Gastroesophageal sphincter (tissue), 4 donors: Measurements from ENCODE around the gene GSTM1. TPM values are rescaled to one million over a fixed set of nuclear protein-coding genes. Genes with fewer than 3 reads are reported as not detected.
"Not testable (repeated sequence)": the region's sequence is repeated elsewhere in the genome, so short reads cannot be mapped to it uniquely, and the experiment has no call there.

ENCODE experiments used
- ATAC-seq: fragments of 150-250 bp; one replicate; pipeline ENCODE4 v1.9.1; 2016; ENCODE audit warnings: mild to moderate bottlenecking, moderate library complexity
- H3K27ac ChIP-seq, 4 donors: fragments of 200-600 bp; sonication (generic) in 3 of 4; 1 replicate in 3 of 4; 2 replicates in 1 of 4; pipeline ENCODE4 v1.5.1; 2016 to 2019
- H3K27me3 ChIP-seq: fragments of 200-600 bp; sonication (generic); one replicate; pipeline ENCODE4 v1.5.1; 2019
- H3K36me3 ChIP-seq, 2 donors: fragments of 200-600 bp; sonication (generic); one replicate each; pipeline ENCODE4 v1.5.1; 2019; ENCODE audit warnings: control low read depth in 1 of 2
- H3K4me1 ChIP-seq, 3 donors: fragments of 200-600 bp; sonication (generic); 1 replicate in 2 of 3; 2 replicates in 1 of 3; pipeline ENCODE4 v1.5.1; 2016 to 2019; ENCODE audit warnings: control low read depth in 2 of 3
- H3K4me3 ChIP-seq, 2 donors: fragments of 200-600 bp; sonication (generic); one replicate each; pipeline ENCODE4 v1.5.1; 2019; ENCODE audit warnings: mild to moderate bottlenecking in 1 of 2, moderate library complexity in 1 of 2
- H3K9me3 ChIP-seq, 3 donors: fragments of 200-600 bp; sonication (generic); one replicate each; pipeline ENCODE4 v1.5.1; 2017 to 2019; ENCODE audit warnings: control low read depth in 2 of 3
- CTCF ChIP-seq, 4 experiments: fragments of 200-600 bp in 2 of 4; fragments of 450-650 bp in 2 of 4; sonication (generic) in 1 of 4; IDR thresholded peaks; one replicate each; pipeline ENCODE4 v1.5.1; 2017 to 2019; ENCODE audit warnings: antibody characterized with exemption in 4 of 4, mild to moderate bottlenecking in 2 of 4, moderate library complexity in 2 of 4
- EP300 ChIP-seq: sonication (generic); formaldehyde crosslinking; IDR thresholded peaks from one replicate; pipeline ENCODE4 v1.6.1; 2017; ENCODE audit warnings: antibody characterized with exemption, mild to moderate bottlenecking
- POLR2A ChIP-seq, 2 donors: fragments of 450-650 bp; IDR thresholded peaks; one replicate each; pipeline ENCODE4 v1.6.1; 2017; ENCODE audit warnings: antibody characterized with exemption in 2 of 2, mild to moderate bottlenecking in 2 of 2, moderate library complexity in 1 of 2
- POLR2AphosphoS5 ChIP-seq: sonication (generic); formaldehyde crosslinking; IDR thresholded peaks from one replicate; pipeline ENCODE4 v1.6.1; 2017; ENCODE audit warnings: antibody characterized with exemption
- WGBS, 2 donors: methylation state at CpG; one replicate each; pipeline ENCODE4 v1.1.5; 2018; ENCODE audit warnings: low coverage in 1 of 2; 5-methylcytosine and 5-hydroxymethylcytosine counted together
- total RNA-seq, 4 donors: library from RNA; depleted of rRNA; stranded (reverse); fragments of >200 nt; gene quantifications; one replicate each; pipeline ENCODE4 v1.1.0, GENCODE V29; 2016

GSTM1 gene
- total RNA-seq, 4 donors from 2014 or later, result 33.1 TPM; not detected in 3

GRCh38 chr1:109668123-109668775, 19.4 kb upstream of the GSTM1 start:
- peaks cover 0 to 18% (median 3%) of the 10 kb centered on the region in 3 donors for H3K4me1 ChIP-seq
- peak overlapping the region; percentile 7 to 74 (median 64) for H3K27ac ChIP-seq
- peak overlapping the region; percentile 62 to 72 for H3K4me3 ChIP-seq
- peaks cover 0 to 32% of the 10 kb centered on the region in 2 donors for H3K36me3 ChIP-seq
- H3K27me3 ChIP-seq, result no peaks in the 10 kb centered on the region
- ATAC-seq, result no peak
- H3K9me3 ChIP-seq, result no peaks in the 10 kb centered on the region
- WGBS, 2 donors, result 0% methylated on average over 1 of the region's 26 CpGs; no CpG with 5 or more reads in 1 of the 2 donors
- TF ChIP-seq EP300, result no peak
- no peak for TF ChIP-seq CTCF (IDR thresholded peaks at IDR 0.05)
- no peak for TF ChIP-seq POLR2AphosphoS5
- TF ChIP-seq POLR2A (IDR thresholded peaks at IDR 0.05), result no peak

DNA sequence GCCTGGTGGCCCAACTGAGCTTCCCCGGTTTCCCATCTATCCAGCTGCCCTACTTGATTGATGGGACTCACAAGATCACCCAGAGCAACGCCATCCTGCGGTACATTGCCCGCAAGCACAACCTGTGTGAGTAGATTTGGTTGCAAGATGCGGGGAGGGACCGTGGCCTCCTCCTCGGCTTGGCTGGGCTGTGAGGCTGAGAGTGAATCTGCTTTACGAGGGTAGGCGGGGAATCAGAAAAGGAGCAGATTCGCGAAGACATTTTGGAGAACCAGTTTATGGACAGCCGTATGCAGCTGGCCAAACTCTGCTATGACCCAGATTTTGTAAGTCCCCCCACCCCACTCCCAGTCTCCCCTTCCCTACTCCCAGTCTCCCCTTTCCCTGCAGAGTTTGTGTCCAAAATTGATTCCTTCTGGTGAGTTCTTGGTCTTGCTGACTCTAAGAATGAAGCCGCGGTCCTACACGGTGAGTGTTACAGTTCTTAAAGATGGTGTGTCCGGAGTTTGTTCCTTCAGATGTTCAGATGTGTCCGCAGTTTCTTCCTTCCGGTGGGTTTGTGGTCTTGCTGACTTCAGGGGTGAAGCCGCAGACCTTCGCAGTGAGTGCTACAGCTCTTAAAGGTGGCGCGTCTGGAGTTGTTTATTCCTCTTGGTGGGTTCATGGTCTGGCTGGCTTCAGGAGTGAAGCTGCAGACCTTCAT, 18.2 kb upstream of the GSTM1 start:
- H3K4me3 ChIP-seq, result no peak overlapping the region
- H3K27me3 ChIP-seq, result no peaks in the 10 kb centered on the region
- 92 to 93% methylated on average over 10 to 18 of the region's 22 CpGs for WGBS, 2 donors
- ATAC-seq, result no peak
- peaks cover 0 to 39% of the 10 kb centered on the region in 2 donors for H3K36me3 ChIP-seq
- H3K9me3 ChIP-seq, result no peaks in the 10 kb centered on the region
- no peak for TF ChIP-seq CTCF (IDR thresholded peaks at IDR 0.05)
- no peak overlapping the region for H3K27ac ChIP-seq
- peaks cover 0 to 18% (median 3%) of the 10 kb centered on the region in 3 donors for H3K4me1 ChIP-seq

GRCh38 chr1:109669949-109670302, 17.7 kb upstream of the GSTM1 start:
- ATAC-seq, H3K9me3 ChIP-seq, H3K27ac ChIP-seq, H3K4me3 ChIP-seq, H3K27me3 ChIP-seq: not testable (repeated sequence)
- Histone ChIP-seq H3K36me3 (peaks cover 0 to 37% of the 10 kb centered on the region in 2 donors), H3K4me1 (peaks cover 0 to 18% (median 3%) of the 10 kb centered on the region in 3 donors)
- no CpG with 5 or more reads among the region's 5 CpGs for WGBS, 2 donors

DNA sequence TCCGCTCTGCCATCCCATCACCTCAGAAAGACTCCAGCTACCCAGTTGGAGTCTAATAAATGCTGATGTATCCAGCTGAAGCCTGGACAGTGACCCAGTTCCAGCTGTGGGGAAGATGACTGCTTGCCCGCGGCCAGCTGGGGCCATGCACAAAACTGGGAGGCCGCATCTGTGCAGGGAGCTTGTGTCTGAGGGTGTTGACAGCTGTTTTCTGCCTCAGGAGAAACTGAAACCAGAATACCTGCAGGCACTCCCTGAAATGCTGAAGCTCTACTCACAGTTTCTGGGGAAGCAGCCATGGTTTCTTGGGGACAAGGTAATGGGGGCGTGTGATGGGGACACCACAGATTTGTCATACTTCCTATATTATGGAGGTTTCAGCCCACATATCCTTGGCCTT, 16.6 kb upstream of the GSTM1 start:
- Histone ChIP-seq H3K27ac (no peak overlapping the region), H3K4me1 (peaks cover 0 to 18% (median 3%) of the 10 kb centered on the region in 3 donors), H3K4me3 (no peak overlapping the region), H3K9me3 (no peaks in the 10 kb centered on the region), H3K36me3 (peaks cover 0 to 28% of the 10 kb centered on the region in 2 donors), H3K27me3 (no peaks in the 10 kb centered on the region)
- TF ChIP-seq CTCF (IDR thresholded peaks at IDR 0.05), result no peak
- no peak for TF ChIP-seq POLR2AphosphoS5
- TF ChIP-seq EP300, result no peak
- TF ChIP-seq POLR2A (IDR thresholded peaks at IDR 0.05), result no peak
- WGBS, 2 donors, result 80% methylated on average over 2 of the region's 5 CpGs; no CpG with 5 or more reads in 1 of the 2 donors
- no peak for ATAC-seq

- H3K9me3 ChIP-seq, H3K27ac ChIP-seq, H3K27me3 ChIP-seq, H3K4me1 ChIP-seq, ATAC-seq, H3K4me3 ChIP-seq: not testable (repeated sequence)
- H3K36me3 ChIP-seq, result peaks cover 0 to 28% of the 10 kb centered on the region in 2 donors
- WGBS, 2 donors, result 89% methylated on average over 1 of the region's 2 CpGs; no CpG with 5 or more reads in 1 of the 2 donors
These were observed 13.8 kb upstream of the GSTM1 start for GRCh38 chr1:109673861-109674260.

GRCh38 chr1:109676683-109677381, 10.8 kb upstream of the GSTM1 start:
- 79 to 82% methylated on average over 2 of the region's 3 CpGs for WGBS, 2 donors
- H3K27me3 ChIP-seq, H3K4me1 ChIP-seq, ATAC-seq, H3K27ac ChIP-seq, H3K4me3 ChIP-seq, H3K9me3 ChIP-seq: not testable (repeated sequence)
- peaks cover 0 to 17% of the 10 kb centered on the region in 2 donors for H3K36me3 ChIP-seq
